SK-N-SH (cell line): ENCODE data around the gene SERP2.

Experiments
- EP300 ChIP-seq, 2 experiments: IDR thresholded peaks; 2 replicates each; pipeline versions ENCODE4 v1.4.0 to v1.6.1; 2012; ENCODE audit warnings: borderline replicate concordance in 1 of 2, low read depth in 1 of 2, low read length in 1 of 2
- EZH2phosphoT487 ChIP-seq: fragments of 200-600 bp; sonication (generic); IDR thresholded peaks from 2 replicates; pipeline ENCODE4 v1.6.1; 2017; ENCODE audit warnings: low read depth, mixed run types, mild to moderate bottlenecking, antibody characterized with exemption, moderate library complexity, borderline replicate concordance
- TEAD4 ChIP-seq: IDR thresholded peaks from 2 replicates; pipeline ENCODE4 v1.4.0; 2012; ENCODE audit warnings: mild to moderate bottlenecking, borderline replicate concordance; ENCODE audit not compliant: insufficient read depth
- TF ChIP-seq, protein P1 (sequence below): fragments of 200-600 bp; sonication (generic); IDR thresholded peaks from 2 replicates; pipeline ENCODE4 v1.6.1; 2017; ENCODE audit warnings: antibody characterized with exemption, mild to moderate bottlenecking, moderate library complexity

DNA sequence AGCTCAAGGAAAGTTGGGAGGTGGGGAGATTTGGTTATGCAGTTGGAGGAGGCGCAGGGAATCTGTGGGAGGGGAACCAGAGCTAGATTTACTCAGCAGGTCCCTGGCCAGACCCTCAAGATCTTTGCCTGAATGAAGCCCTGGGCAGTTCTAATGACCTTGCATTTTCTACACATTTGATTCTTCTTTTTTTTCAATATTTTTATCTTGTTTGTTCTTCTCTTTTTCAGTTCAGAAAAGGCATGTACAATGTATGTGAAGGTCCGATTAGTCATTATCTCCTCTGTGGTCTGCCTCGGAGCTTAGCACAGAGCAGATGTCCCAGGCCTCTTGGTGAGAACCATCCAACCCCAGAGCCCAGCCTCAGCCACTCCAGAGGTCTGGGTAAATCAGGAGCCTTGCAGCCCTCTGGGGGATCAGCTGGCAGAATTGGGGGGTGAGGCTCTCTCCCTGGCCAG lies 24.2 kb downstream of the SERP2 start:
- TF ChIP-seq, protein P1, sequence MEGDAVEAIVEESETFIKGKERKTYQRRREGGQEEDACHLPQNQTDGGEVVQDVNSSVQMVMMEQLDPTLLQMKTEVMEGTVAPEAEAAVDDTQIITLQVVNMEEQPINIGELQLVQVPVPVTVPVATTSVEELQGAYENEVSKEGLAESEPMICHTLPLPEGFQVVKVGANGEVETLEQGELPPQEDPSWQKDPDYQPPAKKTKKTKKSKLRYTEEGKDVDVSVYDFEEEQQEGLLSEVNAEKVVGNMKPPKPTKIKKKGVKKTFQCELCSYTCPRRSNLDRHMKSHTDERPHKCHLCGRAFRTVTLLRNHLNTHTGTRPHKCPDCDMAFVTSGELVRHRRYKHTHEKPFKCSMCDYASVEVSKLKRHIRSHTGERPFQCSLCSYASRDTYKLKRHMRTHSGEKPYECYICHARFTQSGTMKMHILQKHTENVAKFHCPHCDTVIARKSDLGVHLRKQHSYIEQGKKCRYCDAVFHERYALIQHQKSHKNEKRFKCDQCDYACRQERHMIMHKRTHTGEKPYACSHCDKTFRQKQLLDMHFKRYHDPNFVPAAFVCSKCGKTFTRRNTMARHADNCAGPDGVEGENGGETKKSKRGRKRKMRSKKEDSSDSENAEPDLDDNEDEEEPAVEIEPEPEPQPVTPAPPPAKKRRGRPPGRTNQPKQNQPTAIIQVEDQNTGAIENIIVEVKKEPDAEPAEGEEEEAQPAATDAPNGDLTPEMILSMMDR, result no peak
- TF ChIP-seq EP300 (IDR thresholded peaks at IDR 0.05; ENCODE audit: borderline replicate concordance in 1 of 2, low read depth in 1 of 2, low read length in 1 of 2), result no peak
- no peak for TF ChIP-seq TEAD4
- TF ChIP-seq EZH2phosphoT487, result no peak
